Right renal cortex interstitium (tissue), 3 donors: Measurements from ENCODE around the gene CHIT1. TPM values are rescaled to one million over a fixed set of nuclear protein-coding genes. Genes with fewer than 3 reads are reported as not detected.

Experiments
- DNase-seq, 3 donors: peaks; one replicate each; pipeline ENCODE4 v3.0.0-alpha.2; 2013; ENCODE audit warnings: low read depth in 3 of 3, low spot score in 2 of 3
- polyA plus RNA-seq, 3 donors: library from polyadenylated mRNA; unstranded; fragments of 120-200 nt; gene quantifications; one replicate each; pipeline ENCODE4 v1.2.1, GENCODE V29; 2013; ENCODE audit not compliant: insufficient read length in 3 of 3

CHIT1 gene
- under 1 TPM; 0.11 to 0.21 (median 0.15) TPM for polyA plus RNA-seq

DNA sequence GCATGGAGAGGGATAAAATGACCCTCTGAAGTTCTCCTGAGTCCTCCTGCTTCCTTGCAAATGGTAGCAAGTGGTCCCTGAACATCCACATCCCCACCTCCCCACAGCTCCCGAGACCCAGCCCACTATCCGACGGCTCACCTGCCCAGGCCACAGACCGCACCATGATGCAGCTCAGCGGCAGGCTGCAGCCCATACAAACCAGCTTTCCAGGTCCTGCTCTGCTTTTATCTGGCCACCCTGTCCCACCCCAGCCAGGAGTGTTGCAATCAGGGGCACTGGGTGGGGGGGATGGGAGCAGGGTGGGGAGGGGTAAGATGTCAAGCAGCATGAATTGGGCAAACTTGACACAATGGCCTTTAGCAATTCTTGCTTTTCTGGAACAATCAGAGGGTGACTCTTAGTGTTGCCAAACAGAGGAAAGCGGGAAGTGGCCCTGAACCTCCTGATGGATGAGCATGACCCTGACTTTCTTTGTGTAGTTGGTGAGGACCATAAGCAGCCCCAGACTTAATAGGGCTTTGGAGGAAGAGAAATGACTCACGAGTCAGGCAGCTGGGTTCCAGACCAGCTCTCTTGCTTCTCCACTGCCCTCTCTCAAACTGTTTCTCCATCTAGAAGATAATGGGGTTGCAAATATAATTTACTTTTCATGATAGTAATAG, at the start of gene CHIT1:
TSS of gene CHIT1 (minus strand) at position 203 of the 665 bp plus-strand sequence. CDS start at position 166, 37 bp downstream.
- no peak for DNase-seq

- DNase-seq: no peak
These were observed 49.5 kb upstream of the CHIT1 start for GRCh38 chr1:203278885-203279406.

- DNase-seq: no peak
These were observed 48.8 kb upstream of the CHIT1 start for GRCh38 chr1:203278082-203278884.

- DNase-seq: no peak
These were observed 47.6 kb upstream of the CHIT1 start for GRCh38 chr1:203276916-203277545.

- no peak for DNase-seq
These were observed 46.9 kb upstream of the CHIT1 start for GRCh38 chr1:203276408-203276807.

DNA sequence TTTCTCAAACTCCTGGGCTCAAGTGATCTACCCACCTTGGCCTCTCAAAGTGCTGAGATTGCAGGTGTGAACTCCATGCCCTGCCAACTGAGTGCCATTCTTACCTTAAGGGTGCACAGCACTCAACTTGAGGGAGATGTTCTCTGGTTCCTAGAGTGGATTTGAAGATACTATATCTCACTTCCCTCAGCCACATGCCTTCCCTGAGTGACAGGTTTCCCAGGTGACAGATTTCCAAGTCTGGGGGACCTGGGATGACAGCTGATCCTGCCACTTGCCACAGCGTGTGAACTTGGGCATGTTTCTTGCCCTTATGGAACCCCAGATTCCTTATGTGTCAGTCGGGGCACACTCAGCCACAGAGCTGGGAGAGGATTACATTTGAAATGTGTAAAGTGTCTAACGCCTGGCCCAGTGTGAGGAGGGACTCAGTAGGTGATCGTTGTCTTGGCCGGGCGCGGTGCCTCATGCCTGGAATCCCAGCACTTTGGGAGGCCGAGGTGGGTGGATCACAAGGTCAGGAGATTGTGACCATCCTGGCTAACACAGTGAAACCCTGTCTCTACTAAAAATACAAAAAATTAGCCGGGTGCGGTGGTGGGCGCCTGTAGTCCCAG, 46.3 kb upstream of the CHIT1 start:
- DNase-seq: no peak

GRCh38 chr1:203274603-203275381, 45.3 kb upstream of the CHIT1 start:
- no peak for DNase-seq

GRCh38 chr1:203273869-203274602, 44.6 kb upstream of the CHIT1 start:
- DNase-seq: no peak

- DNase-seq: peak in 1 of 3 donors; percentile 76
These were observed 43.9 kb upstream of the CHIT1 start for GRCh38 chr1:203273206-203273868.

DNA sequence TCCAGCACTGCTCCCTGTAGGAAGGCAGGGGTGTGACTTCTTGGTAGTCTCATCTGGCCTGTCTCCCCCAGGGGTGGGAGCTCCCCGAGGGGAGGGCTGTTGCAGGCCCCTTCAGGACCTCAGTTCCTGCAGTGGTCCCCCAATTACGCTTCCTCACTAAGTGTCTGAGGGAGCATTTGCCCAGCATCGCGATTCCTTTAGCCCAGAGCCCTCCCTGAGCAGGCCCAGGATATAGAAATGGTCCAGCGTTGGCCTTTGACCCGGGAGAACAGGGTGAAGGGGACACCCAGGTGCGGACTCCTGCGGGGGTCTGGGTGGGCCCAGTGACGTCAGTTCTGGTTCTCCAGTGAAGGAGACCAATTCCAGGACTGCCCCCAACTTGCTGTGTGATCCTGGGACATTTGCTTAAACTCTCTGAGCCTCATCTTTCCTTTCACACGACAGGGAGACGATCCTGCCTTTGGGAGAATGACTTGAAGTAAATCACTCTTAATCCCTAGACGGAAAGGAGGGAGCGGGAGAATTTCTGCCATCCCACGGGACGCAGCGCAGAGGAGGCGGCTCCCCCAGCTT, 43.2 kb upstream of the CHIT1 start:
- DNase-seq: no peak

GRCh38 chr1:203271962-203272632, 42.6 kb upstream of the CHIT1 start:
- DNase-seq: no peak

DNA sequence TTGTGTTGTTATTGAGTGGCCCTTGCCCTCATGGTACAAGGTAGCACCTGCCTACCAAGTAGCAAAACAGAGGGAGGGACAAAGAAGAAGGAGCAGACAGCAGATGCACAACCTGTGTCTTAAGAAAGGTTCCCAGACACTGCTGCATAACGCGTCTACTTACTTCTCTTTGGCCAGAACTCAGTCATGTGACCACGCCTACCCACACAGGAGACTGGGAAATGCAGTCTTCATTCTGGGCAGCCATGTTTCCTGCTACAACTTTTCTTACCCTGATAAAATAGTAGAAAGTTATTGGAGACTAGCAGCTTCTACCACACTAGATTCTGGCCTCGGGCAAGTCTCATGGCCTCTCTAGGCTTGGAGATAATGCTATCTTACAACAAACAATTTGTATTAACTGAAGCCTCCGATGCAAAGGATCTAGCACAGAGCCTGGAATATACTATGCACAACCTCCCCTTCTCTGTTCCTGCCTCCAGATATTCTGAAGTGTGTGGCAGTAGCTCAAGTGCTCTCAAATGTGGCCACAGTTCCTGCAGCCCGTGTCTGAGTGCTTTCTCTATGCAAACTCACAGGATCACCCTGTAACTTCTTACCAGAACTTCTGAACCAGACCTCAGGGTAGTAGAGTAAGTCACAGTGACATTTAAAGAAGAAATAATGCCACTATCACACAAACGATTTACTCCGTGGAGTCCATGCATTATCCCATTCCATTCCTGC, 41.7 kb upstream of the CHIT1 start:
- DNase-seq: no peak

GRCh38 chr1:203270448-203270847, 41.0 kb upstream of the CHIT1 start:
- no peak for DNase-seq

DNA sequence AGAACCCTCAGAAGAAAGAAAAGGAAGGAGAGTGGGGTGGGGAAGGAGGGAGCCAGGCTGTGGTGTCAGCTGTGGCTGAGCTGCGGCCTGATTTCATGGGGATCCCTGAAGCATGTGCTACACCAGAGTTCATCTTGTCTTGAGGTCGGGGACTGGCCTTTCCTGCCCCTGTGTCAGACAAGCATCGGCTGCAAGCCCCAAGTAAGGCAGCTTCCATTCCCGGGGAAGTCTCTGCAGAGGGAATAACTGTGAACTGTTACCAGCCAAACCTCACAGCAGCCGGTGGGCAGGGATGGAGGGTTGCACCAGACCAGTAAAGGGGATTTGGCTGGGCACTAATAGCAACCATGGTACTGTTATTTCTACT, 40.2 kb upstream of the CHIT1 start:
- no peak for DNase-seq

- DNase-seq: no peak
These were observed 39.6 kb upstream of the CHIT1 start for GRCh38 chr1:203268901-203269653.

GRCh38 chr1:203267912-203268311, 38.4 kb upstream of the CHIT1 start:
- no peak for DNase-seq
